GM12892 (cell line): ENCODE results near the gene XRCC3.
A peak's percentile ranks its signal among the peaks of the same experiment; 100 is the strongest.
"Not testable (repeated sequence)": the region's sequence is repeated elsewhere in the genome, so short reads cannot be mapped to it uniquely, and the experiment has no call there.

ENCODE experiments used
- DNase-seq: peaks from one replicate; pipeline ENCODE4 v3.0.0; 2011; ENCODE audit not compliant: insufficient read length
- FAIRE-seq: peaks from 2 replicates; lab custom pipeline; 2011; peaks lifted over from hg19 to GRCh38; lab: Jason Lieb, UNC
- POLR2A ChIP-seq: IDR thresholded peaks from 2 replicates; pipeline ENCODE4 v1.6.1; 2011; ENCODE audit warnings: low read depth, low read length, control low read depth
- POLR2AphosphoS5 ChIP-seq: IDR thresholded peaks from 2 replicates; pipeline ENCODE4 v1.6.1; 2011; ENCODE audit warnings: low read depth, low read length, control low read depth
- TAF1 ChIP-seq: IDR thresholded peaks from 2 replicates; pipeline ENCODE4 v1.6.1; 2011; ENCODE audit warnings: low read depth, mild to moderate bottlenecking, control low read depth, low read length, borderline replicate concordance

The XRCC3 gene

GRCh38 chr14:103695296-103696069, 19.8 kb downstream of the XRCC3 start:
- DNase-seq: no peak
- FAIRE-seq: no peak
- TF ChIP-seq TAF1 (no peak), POLR2A (no peak), POLR2AphosphoS5 (no peak)

- TF ChIP-seq POLR2AphosphoS5 (0 out of 2 replicates have a peak, but pooled peaks have one; percentile 28), POLR2A (no peak), TAF1 (no peak)
- FAIRE-seq (no peak), DNase-seq (no peak)
Measured at GRCh38 chr14:103694572-103695026, 20.7 kb downstream of the XRCC3 start.

- FAIRE-seq (no peak), DNase-seq (no peak)
- TF ChIP-seq POLR2AphosphoS5 (no peak), POLR2A (no peak; the same call in 1 of the 2 replicates), TAF1 (no peak)
Measured at GRCh38 chr14:103693515-103693914, 21.7 kb downstream of the XRCC3 start.

GRCh38 chr14:103692871-103693270, 22.4 kb downstream of the XRCC3 start:
- FAIRE-seq (no peak), DNase-seq (no peak)
- no peak for TF ChIP-seq POLR2A
- no peak for TF ChIP-seq TAF1
- no peak for TF ChIP-seq POLR2AphosphoS5

- FAIRE-seq: no peak
- no peak for DNase-seq
- TF ChIP-seq POLR2A (no peak), POLR2AphosphoS5 (no peak), TAF1 (no peak)
Measured at GRCh38 chr14:103692159-103692558, 23.1 kb downstream of the XRCC3 start.

- not testable (repeated sequence) for DNase-seq, FAIRE-seq
Measured at GRCh38 chr14:103691655-103692054, 23.6 kb downstream of the XRCC3 start.

GRCh38 chr14:103690332-103690731, 24.9 kb downstream of the XRCC3 start:
- TF ChIP-seq TAF1 (no peak), POLR2A (no peak), POLR2AphosphoS5 (no peak)
- FAIRE-seq (peak; percentile 65), DNase-seq (no peak)

GRCh38 chr14:103688906-103689902, 26.0 kb downstream of the XRCC3 start:
- TF ChIP-seq POLR2AphosphoS5 (no peak), POLR2A (no peak), TAF1 (no peak)
- FAIRE-seq (peak; percentile 21), DNase-seq (no peak)

- DNase-seq (no peak), FAIRE-seq (no peak)
- TF ChIP-seq TAF1: no peak
- TF ChIP-seq POLR2AphosphoS5: no peak
- no peak for TF ChIP-seq POLR2A
Measured at GRCh38 chr14:103688441-103688840, 26.8 kb downstream of the XRCC3 start.

GRCh38 chr14:103687712-103688111, 27.5 kb downstream of the XRCC3 start:
- TF ChIP-seq TAF1: no peak
- TF ChIP-seq POLR2A: no peak
- no peak for TF ChIP-seq POLR2AphosphoS5
- DNase-seq (no peak), FAIRE-seq (no peak)

GRCh38 chr14:103686831-103687485, 28.3 kb downstream of the XRCC3 start:
- TF ChIP-seq POLR2AphosphoS5: no peak
- TF ChIP-seq TAF1: no peak
- TF ChIP-seq POLR2A: no peak
- no peak for FAIRE-seq

More at GRCh38 chr14:103686831-103687485, 28.3 kb downstream of the XRCC3 start:
- DNase-seq: no peak
